Right cardiac atrium (tissue), 5 donors: ENCODE data around the gene ZBTB14. TPM values are rescaled to one million over a fixed set of nuclear protein-coding genes. Genes with fewer than 3 reads are reported as not detected.

ENCODE experiments used
- ATAC-seq, 2 donors: fragments of 200-7000 bp; cut with Tn5 transposase; one replicate each; pipeline versions ENCODE4 v1.8.0 to v1.9.1; 2020; ENCODE audit warnings: moderate library complexity in 2 of 2, mild to moderate bottlenecking in 1 of 2
- DNase-seq, 3 donors: peaks; one replicate each; pipeline ENCODE4 v3.0.0-alpha.2; 2020
- H3K27ac ChIP-seq: one replicate; pipeline ENCODE4 v1.5.1; 2013; ENCODE audit warnings: mild to moderate bottlenecking, low read length, control low read depth, moderate library complexity
- H3K27me3 ChIP-seq: one replicate; pipeline ENCODE4 v1.6.1; 2013; ENCODE audit not compliant: control insufficient read depth, insufficient read depth
- H3K4me1 ChIP-seq: one replicate; pipeline ENCODE4 v1.6.1; 2013; ENCODE audit warnings: low read length; ENCODE audit not compliant: control insufficient read depth, insufficient read depth
- H3K4me3 ChIP-seq: one replicate; pipeline ENCODE4 v1.5.1; 2013; ENCODE audit warnings: low read length, control low read depth
- H3K9me3 ChIP-seq: one replicate; pipeline ENCODE4 v1.6.1; 2013; ENCODE audit warnings: low read length; ENCODE audit not compliant: control insufficient read depth
- WGBS: extraction: QIAGEN DNeasy Blood & Tissue Kit; methylation state at CpG from one replicate; pipeline ENCODE4 v1.1.7; 2013; 5-methylcytosine and 5-hydroxymethylcytosine counted together
- intact Hi-C, 4 donors: fragments of 100-400 bp; cut with DNase I; formaldehyde crosslinking; loops; one replicate each; pipeline versions ENCODE4 v1.11.0 to v1.14.0; 2022 to 2023
- polyA plus RNA-seq: library from polyadenylated mRNA; stranded (reverse); fragments of 200-250 nt; gene quantifications from one replicate; pipeline ENCODE4 v1.2.3, GENCODE V29; 2013
- total RNA-seq, 4 donors: library from RNA; stranded (reverse); fragmentation: NEBNext Ultra II Directional; extraction: Animal tissue kit (Norgen Biotek cat#: 25700); gene quantifications; one replicate each; pipeline ENCODE4 v1.2.1, GENCODE V29; 2021
- donor health status: healthy with polysubstance abuse.
- donor health status: DM: no; HTN: yes; CAD: no.
- donor health status: DM: no; HTN: no; CAD: no.
- donor health status: DM: no; HTN: yes; CAD: no; lungs with severe emphysema.
- donor health status: DM: yes; HTN: yes; CAD: no.

ZBTB14 gene
- total and polyA plus RNA-seq, 5 donors: 3.3 to 10.2 (median 9.3) TPM

DNA sequence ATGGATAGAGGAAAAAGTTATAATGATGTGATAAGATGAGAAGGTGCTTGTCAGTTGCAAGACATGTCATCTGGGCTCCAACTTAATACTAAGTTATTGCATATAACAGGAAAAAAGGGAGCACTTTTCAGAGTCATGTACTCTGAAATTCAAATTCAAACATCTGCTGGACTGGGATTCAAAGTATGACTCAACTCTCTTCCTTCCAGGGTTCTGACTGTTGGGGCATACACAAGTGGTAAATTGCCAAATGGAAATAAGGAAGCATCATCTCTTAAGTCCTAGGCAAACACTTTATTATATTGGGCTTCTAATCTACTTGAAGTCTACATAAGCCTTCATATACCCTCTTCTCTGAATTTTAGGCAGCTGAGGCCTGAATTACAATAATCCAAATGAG lies 44.9 kb downstream of the ZBTB14 start:
- Histone ChIP-seq H3K4me1 (no peaks in the 10 kb centered on the region), H3K27me3 (no peaks in the 10 kb centered on the region), H3K4me3 (no peak overlapping the region), H3K27ac (no peak overlapping the region), H3K9me3 (no peaks in the 10 kb centered on the region)
- no peak for DNase-seq
- no peak for ATAC-seq
- intact Hi-C loops: no loop called here

DNA sequence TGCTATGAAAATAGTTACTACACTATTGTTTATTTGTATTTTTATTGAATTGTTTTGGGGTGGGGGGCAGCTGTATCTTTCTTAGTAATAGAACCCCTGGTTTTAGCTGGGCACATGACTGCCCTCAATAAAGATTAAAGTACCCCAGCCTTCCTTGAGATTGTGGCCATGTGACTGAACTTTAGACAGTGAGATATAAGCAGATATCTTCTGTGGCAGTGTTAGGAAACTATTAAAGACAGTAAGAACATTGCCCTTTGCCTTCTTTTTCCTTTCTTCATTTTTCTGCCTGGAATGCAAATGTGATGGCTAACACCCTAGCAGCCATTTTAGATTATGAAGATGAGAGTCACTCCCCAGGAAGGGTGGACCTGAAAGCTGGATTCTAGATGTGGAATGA lies 50.6 kb downstream of the ZBTB14 start:
- intact Hi-C loops: no loop called here
- H3K4me3 ChIP-seq: no peak overlapping the region
- no peaks in the 10 kb centered on the region for H3K27me3 ChIP-seq
- no peak for ATAC-seq
- peaks cover 2% of the 10 kb centered on the region for H3K4me1 ChIP-seq
- no peak for DNase-seq
- no peak overlapping the region for H3K27ac ChIP-seq
- no peaks in the 10 kb centered on the region for H3K9me3 ChIP-seq

DNA sequence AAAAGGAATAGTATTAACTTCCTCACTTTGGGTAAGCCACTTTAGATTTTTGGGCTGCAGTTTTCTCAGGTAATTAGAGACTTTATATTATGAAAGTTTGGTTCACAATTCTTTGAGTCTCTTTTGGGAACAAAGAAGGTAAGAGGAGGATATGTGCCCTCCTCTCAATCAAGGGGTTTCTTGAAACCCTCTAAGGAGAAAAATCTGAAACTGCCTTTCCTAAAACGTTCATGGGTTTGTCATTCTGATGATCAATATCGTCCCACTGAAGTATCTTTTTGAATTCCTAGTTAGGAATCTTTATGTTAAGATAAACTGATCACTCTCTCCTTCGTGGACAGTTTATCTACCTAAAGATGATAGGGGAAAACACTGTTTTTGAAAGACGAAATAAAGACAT lies 56.1 kb downstream of the ZBTB14 start:
- no peaks in the 10 kb centered on the region for H3K9me3 ChIP-seq
- no peaks in the 10 kb centered on the region for H3K27me3 ChIP-seq
- WGBS: 56% methylated on average over 4 of the region's 4 CpGs
- intact Hi-C loops: loop anchor here in 2 of 4 donors (10.0 kb wide), 1 partner anchor 55 kb away; the partner anchor contains the start of gene ZBTB14 (in 2 of the 2)
- H3K4me3 ChIP-seq: peak overlapping the region; percentile 58
- no peak overlapping the region for H3K27ac ChIP-seq
- H3K4me1 ChIP-seq: peaks cover 2% of the 10 kb centered on the region
- DNase-seq: no peak
- ATAC-seq: no peak

Other genes with a start within 250 kb of the ZBTB14 start
- not detected for gene AKAIN1, start 98.5 kb downstream of the ZBTB14 start, total RNA-seq
- gene AKAIN1, start 98.5 kb downstream of the ZBTB14 start, polyA plus RNA-seq: not detected
- 10 to 100 TPM; 17.2 to 23.7 (median 22.2) TPM for gene EPB41L3, start 248.3 kb upstream of the ZBTB14 start, total RNA-seq
- gene EPB41L3, start 248.3 kb upstream of the ZBTB14 start, polyA plus RNA-seq: 8.7 TPM